Natural killer cell (primary cell): Measurements from ENCODE around the gene GALNS. TPM values are rescaled to one million over a fixed set of nuclear protein-coding genes. Genes with fewer than 3 reads are reported as not detected.

Experiments
- ATAC-seq, 3 donors: fragments of 150-1000 bp in 2 of 3; fragments of 200-7000 bp in 1 of 3; cut with Tn5 transposase; 1 replicate in 1 of 3; 2 replicates in 2 of 3; pipeline ENCODE4 v1.10.0; 2021; ENCODE audit warnings: mild to moderate bottlenecking in 2 of 3, moderate library complexity in 2 of 3
- DNase-seq, 2 donors: peaks; one replicate each; pipeline versions ENCODE4 v3.0.0 to v3.0.0-alpha.2; 2013 to 2021; ENCODE audit warnings: mixed read lengths in 1 of 2
- H3K27ac ChIP-seq: one replicate; pipeline ENCODE4 v1.5.1; 2013; ENCODE audit warnings: mild to moderate bottlenecking, low read length
- H3K27me3 ChIP-seq: one replicate; pipeline ENCODE4 v1.6.1; 2013; ENCODE audit warnings: low read length; ENCODE audit not compliant: control insufficient read depth, insufficient read depth
- H3K36me3 ChIP-seq: one replicate; pipeline ENCODE4 v1.6.1; 2013; ENCODE audit warnings: low read length; ENCODE audit not compliant: control insufficient read depth, insufficient read depth
- H3K4me1 ChIP-seq: one replicate; pipeline ENCODE4 v1.6.1; 2013; ENCODE audit warnings: low read length; ENCODE audit not compliant: control insufficient read depth, insufficient read depth
- H3K4me3 ChIP-seq: one replicate; pipeline ENCODE4 v1.5.1; 2013; ENCODE audit warnings: low read length
- H3K9me3 ChIP-seq: one replicate; pipeline ENCODE4 v1.6.1; 2013; ENCODE audit warnings: low read length; ENCODE audit not compliant: control insufficient read depth, insufficient read depth
- H3K27ac Mint-ChIP-seq, 2 donors: one replicate each; pipeline ENCODE4 v1.8.0; 2022; ENCODE audit warnings: mild to moderate bottlenecking in 2 of 2, mixed read lengths in 2 of 2, moderate library complexity in 1 of 2
- H3K27me3 Mint-ChIP-seq, 2 donors: one replicate each; pipeline ENCODE4 v1.8.0; 2022; ENCODE audit warnings: low read depth in 2 of 2, mixed read lengths in 2 of 2
- H3K36me3 Mint-ChIP-seq: one replicate; pipeline ENCODE4 v1.8.0; 2022; ENCODE audit warnings: mixed read lengths
- H3K4me1 Mint-ChIP-seq, 2 donors: one replicate each; pipeline ENCODE4 v1.8.0; 2022; ENCODE audit warnings: mixed read lengths in 2 of 2
- H3K4me3 Mint-ChIP-seq: one replicate; pipeline ENCODE4 v1.8.0; 2022; ENCODE audit warnings: mild to moderate bottlenecking, moderate library complexity, mixed read lengths
- H3K9me3 Mint-ChIP-seq, 2 donors: one replicate each; pipeline ENCODE4 v1.8.0; 2022; ENCODE audit warnings: mixed read lengths in 2 of 2
- CTCF ChIP-seq: fragments of 200-600 bp; IDR thresholded peaks from one replicate; pipeline ENCODE4 v1.8.0; 2022; ENCODE audit warnings: antibody characterized with exemption
- WGBS: methylation state at CpG from one replicate; pipeline ENCODE4 v1.1.7; 2013; ENCODE audit warnings: missing lambda C conversion rate; ENCODE audit not compliant: insufficient coverage; 5-methylcytosine and 5-hydroxymethylcytosine counted together
- intact Hi-C: fragments of 100-400 bp; cut with micrococcal nuclease; formaldehyde crosslinking; loops from one replicate; pipeline ENCODE4 v1.14.2; 2022
- total RNA-seq, 4 donors: library from RNA; stranded (reverse); fragments of 120-200 nt in 1 of 4; gene quantifications; one replicate each; pipeline versions ENCODE4 v1.2.3 to v1.2.4, GENCODE V29; 2013 to 2022

Gene GALNS
- total RNA-seq, 3 donors from 2014 or later (not counting 1 experiment from before 2014, with no cell fraction given), result 58.1 to 75.8 (median 65.7) TPM

- TF ChIP-seq CTCF, result no peak
- WGBS, result 44% methylated on average over 12 of the region's 12 CpGs
- peak overlapping the region; percentile 92 for H3K4me3 Mint-ChIP-seq
Observed at GRCh38 chr16:88810166-88810911, 46.4 kb downstream of the GALNS start.

GRCh38 chr16:88809676-88810165 lies 47.0 kb downstream of the GALNS start:
- Mint-ChIP-seq H3K27ac (no peak overlapping the region), H3K9me3 (no peaks in the 10 kb centered on the region), H3K4me1 (peaks cover 7 to 24% of the 10 kb centered on the region in 2 donors), H3K27me3 (no peaks in the 10 kb centered on the region), H3K36me3 (no peaks in the 10 kb centered on the region), H3K4me3 (no peak overlapping the region)
- H3K4me1 ChIP-seq, result peaks cover 29% of the 10 kb centered on the region
- H3K27me3 ChIP-seq, result no peaks in the 10 kb centered on the region
- peaks cover 10% of the 10 kb centered on the region for H3K36me3 ChIP-seq
- TF ChIP-seq CTCF, result no peak
- DNase-seq (no peak), ATAC-seq (no peak)
- WGBS, result 90% methylated on average over 10 of the region's 10 CpGs
- H3K27ac ChIP-seq, result no peak overlapping the region
- H3K4me3 ChIP-seq, result no peak overlapping the region
- H3K9me3 ChIP-seq, result no peaks in the 10 kb centered on the region
- intact Hi-C loops, result no loop called here

More at GRCh38 chr16:88810166-88810911, 46.4 kb downstream of the GALNS start:
- H3K27ac ChIP-seq, result no peak overlapping the region
- ATAC-seq (no peak), DNase-seq (no peak)
- H3K27me3 ChIP-seq, result no peaks in the 10 kb centered on the region
- no peaks in the 10 kb centered on the region for H3K9me3 ChIP-seq
- intact Hi-C loops, result no loop called here
- peaks cover 10% of the 10 kb centered on the region for H3K36me3 ChIP-seq
- peak overlapping the region; percentile 82 to 96 for H3K27ac Mint-ChIP-seq
- no peak overlapping the region for H3K4me3 ChIP-seq
- peaks cover 7 to 24% of the 10 kb centered on the region in 2 donors for H3K4me1 Mint-ChIP-seq
- peaks cover 24% of the 10 kb centered on the region for H3K4me1 ChIP-seq
- no peaks in the 10 kb centered on the region for H3K36me3 Mint-ChIP-seq
- no peaks in the 10 kb centered on the region for H3K27me3 Mint-ChIP-seq
- H3K9me3 Mint-ChIP-seq, result no peaks in the 10 kb centered on the region

- Histone ChIP-seq H3K36me3 (peaks cover 10% of the 10 kb centered on the region), H3K4me1 (peaks cover 34% of the 10 kb centered on the region), H3K27ac (no peak overlapping the region), H3K27me3 (no peaks in the 10 kb centered on the region), H3K9me3 (no peaks in the 10 kb centered on the region), H3K4me3 (no peak overlapping the region)
- DNase-seq (no peak), ATAC-seq (no peak)
- Mint-ChIP-seq H3K9me3 (no peaks in the 10 kb centered on the region), H3K27ac (no peak overlapping the region), H3K36me3 (no peaks in the 10 kb centered on the region), H3K27me3 (no peaks in the 10 kb centered on the region), H3K4me1 (peaks cover 7 to 24% of the 10 kb centered on the region in 2 donors), H3K4me3 (no peak overlapping the region)
- 95% methylated on average over 10 of the region's 10 CpGs for WGBS
- intact Hi-C loops, result no loop called here
- TF ChIP-seq CTCF, result no peak
Observed at GRCh38 chr16:88809068-88809675, 47.6 kb downstream of the GALNS start.
